SK-N-SH (cell line): ENCODE results near the gene THOC6. TPM values are rescaled to one million over a fixed set of nuclear protein-coding genes. Genes with fewer than 3 reads are reported as not detected.

Experiments
- CTCF ChIA-PET: fragments of 300-600, 350-600 bp; formaldehyde crosslinking; extraction: SDS; loops from one replicate; lab custom pipeline; 2021; lab: Yijun Ruan, JAX
- POLR2A ChIA-PET: fragments of 350-600 bp; sonication (Branson Sonifier 250); formaldehyde crosslinking; extraction: SDS; loops from one replicate; lab custom pipeline; 2020; ENCODE audit warnings: antibody characterized with exemption, inconsistent platforms; lab: Yijun Ruan, JAX
- DNase-seq: peaks from one replicate; pipeline ENCODE4 v3.0.0; 2012
- H2AFZ ChIP-seq: fragments of 200-600 bp; sonication (generic); 2 replicates; pipeline ENCODE4 v1.8.1; 2016; ENCODE audit warnings: antibody characterized with exemption, mild to moderate bottlenecking, low read depth
- H3F3A ChIP-seq: fragments of 200-600 bp; sonication (generic); replicated peaks from 2 replicates; pipeline ENCODE3; 2016; ENCODE audit warnings: antibody characterized with exemption, mild to moderate bottlenecking; ENCODE audit not compliant: insufficient read depth
- H3K27ac ChIP-seq, 2 experiments: fragments of 200-500 bp in 1 of 2; fragments of 200-600 bp in 1 of 2; sonication (Bioruptor generic) in 1 of 2; sonication (generic), shearing (Covaris generic) in 1 of 2; 2 replicates each; pipeline versions ENCODE4 v1.5.1 to v1.6.1; 2014 to 2016; ENCODE audit warnings: low read depth in 2 of 2, inconsistent platforms in 1 of 2, low read length in 1 of 2, mild to moderate bottlenecking in 1 of 2, mixed read lengths in 1 of 2
- H3K27me3 ChIP-seq: fragments of 200-600 bp; sonication (generic), shearing (Covaris generic); 2 replicates; pipeline ENCODE4 v1.6.1; 2016; ENCODE audit warnings: mixed run types; ENCODE audit not compliant: insufficient read depth
- H3K36me3 ChIP-seq, 2 experiments: fragments of 200-500 bp in 1 of 2; fragments of 200-600 bp in 1 of 2; sonication (Bioruptor generic) in 1 of 2; sonication (generic) in 1 of 2; replicated peaks in 1 of 2; 2 replicates each; pipeline versions ENCODE3 to v1.5.1; 2014 to 2016; ENCODE audit warnings: low read length in 1 of 2, mild to moderate bottlenecking in 1 of 2; ENCODE audit not compliant: insufficient read depth in 2 of 2, control insufficient read depth in 1 of 2
- H3K4me1 ChIP-seq, 2 experiments: fragments of 200-500 bp in 1 of 2; fragments of 200-600 bp in 1 of 2; sonication (Bioruptor generic) in 1 of 2; sonication (generic), shearing (Covaris generic) in 1 of 2; 2 replicates each; pipeline versions ENCODE4 v1.5.1 to v1.6.1; 2014 to 2016; ENCODE audit warnings: low read depth in 1 of 2, low read length in 1 of 2, mixed run types in 1 of 2; ENCODE audit not compliant: insufficient read depth in 2 of 2, control insufficient read depth in 1 of 2
- H3K4me2 ChIP-seq: fragments of 200-600 bp; sonication (generic), shearing (Covaris generic); 2 replicates; pipeline ENCODE4 v1.6.1; 2017; ENCODE audit warnings: mixed run types
- H3K4me3 ChIP-seq, 2 experiments: fragments of 200-500 bp in 1 of 2; fragments of 200-600 bp in 1 of 2; sonication (Bioruptor generic) in 1 of 2; sonication (generic), shearing (Covaris generic) in 1 of 2; 2 replicates each; pipeline versions ENCODE4 v1.5.1 to v1.8.1; 2014 to 2016; ENCODE audit warnings: low read depth in 2 of 2, inconsistent platforms in 1 of 2, low read length in 1 of 2, mild to moderate bottlenecking in 1 of 2, mixed read lengths in 1 of 2, moderate library complexity in 1 of 2
- H3K79me2 ChIP-seq: fragments of 200-600 bp; sonication (generic); 2 replicates; pipeline ENCODE4 v1.8.1; 2017; ENCODE audit warnings: mild to moderate bottlenecking; ENCODE audit not compliant: insufficient read depth
- H3K9ac ChIP-seq: fragments of 200-600 bp; sonication (generic); 2 replicates; pipeline ENCODE4 v1.6.1; 2017; ENCODE audit warnings: mixed run types
- H3K9me2 ChIP-seq: fragments of 200-600 bp; sonication (generic); 2 replicates; pipeline ENCODE4 v1.6.1; 2017; ENCODE audit warnings: mixed run types
- H3K9me3 ChIP-seq: fragments of 200-600 bp; sonication (generic); 2 replicates; pipeline ENCODE4 v1.6.1; 2017; ENCODE audit warnings: mixed run types, mild to moderate bottlenecking, moderate library complexity
- H4K20me1 ChIP-seq: fragments of 200-600 bp; sonication (generic); 2 replicates; pipeline ENCODE4 v1.6.1; 2017; ENCODE audit warnings: mild to moderate bottlenecking, mixed run types; ENCODE audit not compliant: insufficient read depth
- CTCF ChIP-seq: fragments of 200-600 bp; sonication (generic); IDR thresholded peaks from 2 replicates; pipeline ENCODE4 v1.6.1; 2017; ENCODE audit warnings: antibody characterized with exemption, mild to moderate bottlenecking, moderate library complexity
- ELF1 ChIP-seq: IDR thresholded peaks from 2 replicates; pipeline ENCODE4 v1.4.0; 2012
- FOSL2 ChIP-seq: IDR thresholded peaks from 2 replicates; pipeline ENCODE4 v1.4.0; 2012; ENCODE audit warnings: low read depth, mild to moderate bottlenecking, moderate library complexity, borderline replicate concordance
- FOXJ3 ChIP-seq: sonication (generic); formaldehyde crosslinking; IDR thresholded peaks from 2 replicates; pipeline ENCODE4 v1.5.1; 2020; ENCODE audit warnings: mild to moderate bottlenecking, missing genetic modification reagents
- FOXM1 ChIP-seq: IDR thresholded peaks from 2 replicates; pipeline ENCODE4 v1.4.0; 2012; ENCODE audit warnings: low read depth, mild to moderate bottlenecking
- GABPA ChIP-seq: IDR thresholded peaks from 2 replicates; pipeline ENCODE4 v1.4.0; 2012; ENCODE audit warnings: low read depth, mild to moderate bottlenecking
- GATA2 ChIP-seq: sonication (generic); formaldehyde crosslinking; IDR thresholded peaks from 2 replicates; pipeline ENCODE4 v1.5.0; 2020; ENCODE audit warnings: mild to moderate bottlenecking, missing genetic modification reagents
- JUND ChIP-seq: IDR thresholded peaks from 2 replicates; pipeline ENCODE4 v1.4.0; 2012
- MEF2A ChIP-seq: IDR thresholded peaks from 2 replicates; pipeline ENCODE4 v1.4.0; 2012; ENCODE audit warnings: low read depth, borderline replicate concordance
- MXI1 ChIP-seq: IDR thresholded peaks from 2 replicates; pipeline ENCODE4 v1.6.1; 2012; ENCODE audit warnings: mild to moderate bottlenecking, low read depth, low read length, improper control_type of control experiment
- NRF1 ChIP-seq: IDR thresholded peaks from 2 replicates; pipeline ENCODE4 v1.6.1; 2012; ENCODE audit warnings: low read depth, mild to moderate bottlenecking, low read length
- POLR2AphosphoS5 ChIP-seq: IDR thresholded peaks from 2 replicates; pipeline ENCODE4 v1.6.1; 2012; ENCODE audit warnings: low read depth, low read length
- RAD21 ChIP-seq: IDR thresholded peaks from 2 replicates; pipeline ENCODE4 v1.6.1; 2012; ENCODE audit warnings: mild to moderate bottlenecking, low read length
- RCOR1 ChIP-seq: fragments of 150-350 bp; IDR thresholded peaks from 2 replicates; pipeline ENCODE4 v1.6.1; 2017; ENCODE audit warnings: antibody characterized with exemption, low read length
- RFX5 ChIP-seq: IDR thresholded peaks from 2 replicates; pipeline ENCODE4 v1.6.1; 2012; ENCODE audit warnings: mild to moderate bottlenecking, improper control_type of control experiment, low read length
- RXRA ChIP-seq: IDR thresholded peaks from 2 replicates; pipeline ENCODE4 v1.4.0; 2012; ENCODE audit warnings: low read depth, mild to moderate bottlenecking, borderline replicate concordance
- SIN3A ChIP-seq: IDR thresholded peaks from 2 replicates; pipeline ENCODE4 v1.6.1; 2012; ENCODE audit warnings: low read depth, mild to moderate bottlenecking, low read length, moderate library complexity, borderline replicate concordance
- SMC3 ChIP-seq: IDR thresholded peaks from 2 replicates; pipeline ENCODE4 v1.6.1; 2012; ENCODE audit warnings: low read depth, low read length, improper control_type of control experiment
- TCF12 ChIP-seq: IDR thresholded peaks from 2 replicates; pipeline ENCODE4 v1.4.0; 2012
- TEAD4 ChIP-seq: IDR thresholded peaks from 2 replicates; pipeline ENCODE4 v1.4.0; 2012; ENCODE audit warnings: mild to moderate bottlenecking, borderline replicate concordance; ENCODE audit not compliant: insufficient read depth
- YY1 ChIP-seq: IDR thresholded peaks from 2 replicates; pipeline ENCODE4 v1.4.0; 2012; ENCODE audit warnings: low read depth, mild to moderate bottlenecking
- WGBS: methylation state at CpG from one replicate; pipeline ENCODE4 v1.1.6; 2017; ENCODE audit warnings: low lambda C conversion rate; 5-methylcytosine and 5-hydroxymethylcytosine counted together
- polyA plus RNA-seq, 3 experiments: library from polyadenylated mRNA; depleted of rRNA; stranded (reverse); fragments of >200 nt; gene quantifications; 2 replicates each; pipeline ENCODE4 v1.2.3, GENCODE V29; 2012
- TF ChIP-seq, protein P1 (sequence below): fragments of 150-350 bp; IDR thresholded peaks from 2 replicates; pipeline ENCODE4 v1.6.1; 2017; ENCODE audit warnings: antibody characterized with exemption, low read length, low read depth, borderline replicate concordance
- TF ChIP-seq, protein P2 (sequence below): IDR thresholded peaks from 2 replicates; pipeline ENCODE4; 2012
- TF ChIP-seq, protein P3 (sequence below): fragments of 150-350 bp; IDR thresholded peaks from 2 replicates; pipeline ENCODE4 v1.6.1; 2016; ENCODE audit warnings: mild to moderate bottlenecking, low read depth, low read length
- TF ChIP-seq, protein P4 (sequence below): IDR thresholded peaks from 2 replicates; pipeline ENCODE4 v1.4.0; 2012; ENCODE audit warnings: low read depth

The THOC6 gene
- 35.7 and 37.7 TPM in 2 replicates for polyA plus RNA-seq (2012; rRNA removed)
- polyA plus RNA-seq (2012; cell fraction: cytosol; rRNA removed) = 11.7 and 20.7 TPM in 2 replicates
- polyA plus RNA-seq (2012; cell fraction: nucleus; rRNA removed) = 114 and 139 TPM in 2 replicates

DNA sequence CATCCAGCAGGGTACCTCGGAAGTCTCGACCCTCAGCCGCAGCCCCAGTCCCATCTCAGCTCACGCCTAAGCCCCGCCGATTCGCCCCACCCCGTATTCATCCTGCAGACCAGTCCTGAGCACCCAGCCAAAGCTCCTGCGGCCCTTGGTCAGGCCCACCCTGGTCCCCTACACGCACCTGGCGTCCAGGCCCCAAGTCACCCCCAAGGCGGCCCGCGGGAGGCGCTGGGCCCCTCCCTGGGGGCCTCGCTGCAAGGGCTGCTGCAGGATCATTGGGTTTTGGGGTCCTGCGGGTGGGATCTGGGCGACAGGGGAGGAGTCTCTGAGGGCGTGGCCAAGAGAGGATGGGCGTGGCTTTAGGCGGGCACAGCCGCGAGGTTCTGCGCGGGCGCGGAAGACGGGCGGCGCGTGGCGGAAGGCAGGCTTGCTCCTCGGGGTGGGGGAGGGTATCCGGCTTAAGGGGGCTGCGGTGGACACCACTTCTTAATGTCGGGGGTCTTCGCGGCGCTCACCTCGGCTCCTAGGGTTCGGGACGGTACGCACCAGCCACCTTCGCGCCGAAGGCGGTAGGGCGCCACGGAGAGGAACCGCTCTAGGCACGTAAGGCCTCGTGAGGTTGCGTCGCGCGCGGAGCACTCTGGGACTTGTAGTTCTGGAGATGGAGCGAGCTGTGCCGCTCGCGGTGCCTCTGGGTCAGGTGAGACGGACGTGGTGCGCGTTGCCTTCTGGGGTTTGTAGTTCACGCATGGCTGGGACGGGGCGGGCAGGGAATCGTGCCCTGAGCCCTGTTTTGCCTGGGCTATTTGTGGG, at the start of gene THOC6, which contains the start of gene HCFC1R1:
TSS of gene THOC6 (plus strand) at position 367 of the 810 bp plus-strand sequence. CDS start at position 659, 292 bp downstream.
TSS of gene HCFC1R1 (minus strand) at position 274 of the 810 bp plus-strand sequence. CDS start at position 273, 1 bp downstream.
- Histone ChIP-seq H3K4me1 (peaks cover 8 to 30% of the 10 kb centered on the region in 2 experiments; a peak in 3 of 4 replicates), H3K36me3 (peaks cover 21 to 26% of the 10 kb centered on the region in 2 experiments), H3K9ac (peak within 1 kb of the TSS; percentile 100), H2AFZ (no peak within 1 kb of the TSS), H3K4me3 (peak within 1 kb of the TSS; percentile 80 to 88), H3F3A (peaks cover 53% of the 10 kb centered on the region), H3K27me3 (no peaks in the 10 kb centered on the region), H3K4me2 (peak within 1 kb of the TSS; percentile 99), H4K20me1 (peaks cover 17% of the 10 kb centered on the region), H3K27ac (peak within 1 kb of the TSS; percentile 94 to 99), H3K79me2 (peaks cover 11% of the 10 kb centered on the region; the same call in 1 of the 2 replicates), H3K9me2 (no peaks in the 10 kb centered on the region), H3K9me3 (no peaks in the 10 kb centered on the region)
- DNase-seq = peak; percentile 92
- ChIA-PET POLR2A (interaction anchor here (0.6 kb wide), 1 partner anchor 28 kb away, joined by 3 read pairs; no protein-coding TSS in a partner anchor), CTCF (interaction anchor here (0.7 to 8.5 kb wide), 5 partner anchors 7 to 67 kb away, joined by 3 to 111 read pairs (median 4); no protein-coding TSS in a partner anchor)
- WGBS = under 1% methylated on average over 48 of the region's 69 CpGs
- TF ChIP-seq SMC3 = no peak
- TF ChIP-seq ELF1 = peak; percentile 71
- peak; percentile 75; the same call in 1 of the 2 replicates for TF ChIP-seq SIN3A
- peak; percentile 63 for TF ChIP-seq NRF1
- peak; percentile 78; the same call in 1 of the 2 replicates for TF ChIP-seq MXI1
- TF ChIP-seq, protein P1, sequence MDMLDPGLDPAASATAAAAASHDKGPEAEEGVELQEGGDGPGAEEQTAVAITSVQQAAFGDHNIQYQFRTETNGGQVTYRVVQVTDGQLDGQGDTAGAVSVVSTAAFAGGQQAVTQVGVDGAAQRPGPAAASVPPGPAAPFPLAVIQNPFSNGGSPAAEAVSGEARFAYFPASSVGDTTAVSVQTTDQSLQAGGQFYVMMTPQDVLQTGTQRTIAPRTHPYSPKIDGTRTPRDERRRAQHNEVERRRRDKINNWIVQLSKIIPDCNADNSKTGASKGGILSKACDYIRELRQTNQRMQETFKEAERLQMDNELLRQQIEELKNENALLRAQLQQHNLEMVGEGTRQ = peak; percentile 59; the same call in 1 of the 2 replicates
- TF ChIP-seq FOXM1 = no peak; the same call in 1 of the 2 replicates
- TF ChIP-seq YY1 = no peak; the same call in 1 of the 2 replicates
- peak; percentile 74 for TF ChIP-seq TEAD4
- no peak for TF ChIP-seq RFX5
- no peak for TF ChIP-seq RXRA
- TF ChIP-seq, protein P2, sequence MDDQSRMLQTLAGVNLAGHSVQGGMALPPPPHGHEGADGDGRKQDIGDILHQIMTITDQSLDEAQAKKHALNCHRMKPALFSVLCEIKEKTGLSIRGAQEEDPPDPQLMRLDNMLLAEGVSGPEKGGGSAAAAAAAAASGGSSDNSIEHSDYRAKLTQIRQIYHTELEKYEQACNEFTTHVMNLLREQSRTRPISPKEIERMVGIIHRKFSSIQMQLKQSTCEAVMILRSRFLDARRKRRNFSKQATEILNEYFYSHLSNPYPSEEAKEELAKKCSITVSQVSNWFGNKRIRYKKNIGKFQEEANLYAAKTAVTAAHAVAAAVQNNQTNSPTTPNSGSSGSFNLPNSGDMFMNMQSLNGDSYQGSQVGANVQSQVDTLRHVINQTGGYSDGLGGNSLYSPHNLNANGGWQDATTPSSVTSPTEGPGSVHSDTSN = peak; percentile 84
- TF ChIP-seq POLR2AphosphoS5 = peak; percentile 91
- TF ChIP-seq MEF2A = no peak
- peak; percentile 70; the same call in 1 of the 2 replicates for TF ChIP-seq JUND
- TF ChIP-seq, protein P3, sequence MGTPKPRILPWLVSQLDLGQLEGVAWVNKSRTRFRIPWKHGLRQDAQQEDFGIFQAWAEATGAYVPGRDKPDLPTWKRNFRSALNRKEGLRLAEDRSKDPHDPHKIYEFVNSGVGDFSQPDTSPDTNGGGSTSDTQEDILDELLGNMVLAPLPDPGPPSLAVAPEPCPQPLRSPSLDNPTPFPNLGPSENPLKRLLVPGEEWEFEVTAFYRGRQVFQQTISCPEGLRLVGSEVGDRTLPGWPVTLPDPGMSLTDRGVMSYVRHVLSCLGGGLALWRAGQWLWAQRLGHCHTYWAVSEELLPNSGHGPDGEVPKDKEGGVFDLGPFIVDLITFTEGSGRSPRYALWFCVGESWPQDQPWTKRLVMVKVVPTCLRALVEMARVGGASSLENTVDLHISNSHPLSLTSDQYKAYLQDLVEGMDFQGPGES = no peak
- TF ChIP-seq, protein P4, sequence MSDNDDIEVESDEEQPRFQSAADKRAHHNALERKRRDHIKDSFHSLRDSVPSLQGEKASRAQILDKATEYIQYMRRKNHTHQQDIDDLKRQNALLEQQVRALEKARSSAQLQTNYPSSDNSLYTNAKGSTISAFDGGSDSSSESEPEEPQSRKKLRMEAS = peak; percentile 82; the same call in 1 of the 2 replicates
- no peak for TF ChIP-seq CTCF
- TF ChIP-seq GABPA = peak; percentile 58; the same call in 1 of the 2 replicates
- no peak for TF ChIP-seq RAD21
- TF ChIP-seq FOSL2 = peak; percentile 22; the same call in 1 of the 2 replicates
- no peak for TF ChIP-seq RCOR1
- TF ChIP-seq FOXJ3 (CRISPR knock-in tag) = no peak
- TF ChIP-seq GATA2 (CRISPR knock-in tag) = no peak
- no peak for TF ChIP-seq TCF12
